NCI-H1048 (cell line): ENCODE data around the gene PDE1A.

Experiments used
- DNase-seq: peaks from one replicate; lab custom pipeline; 2025; lab: John Stamatoyannopoulos, UW

Gene PDE1A

GRCh38 chr2:182267971-182268370 is 158.9 kb downstream of the PDE1A start:
- DNase-seq, result no peak

- DNase-seq, result no peak
These were observed 159.9 kb downstream of the PDE1A start for GRCh38 chr2:182266909-182267308.

- DNase-seq, result no peak
These were observed 161.1 kb downstream of the PDE1A start for GRCh38 chr2:182265718-182266117.

- no peak for DNase-seq
These were observed 164.9 kb downstream of the PDE1A start for GRCh38 chr2:182261860-182262387.

GRCh38 chr2:182259629-182260150 is 167.1 kb downstream of the PDE1A start:
- DNase-seq, result no peak

- DNase-seq, result no peak
These were observed 174.3 kb downstream of the PDE1A start for GRCh38 chr2:182252534-182252933.

- no peak for DNase-seq
These were observed 177.9 kb downstream of the PDE1A start for GRCh38 chr2:182248898-182249297.

- DNase-seq, result no peak
These were observed 178.5 kb downstream of the PDE1A start for GRCh38 chr2:182248362-182248761.

- DNase-seq, result no peak
These were observed 179.0 kb downstream of the PDE1A start for GRCh38 chr2:182247831-182248230.

- no peak for DNase-seq
These were observed 180.9 kb downstream of the PDE1A start for GRCh38 chr2:182245963-182246362.

GRCh38 chr2:182242609-182243008 is 184.2 kb downstream of the PDE1A start:
- no peak for DNase-seq

- no peak for DNase-seq
These were observed 184.9 kb downstream of the PDE1A start for GRCh38 chr2:182241936-182242335.

- no peak for DNase-seq
These were observed 185.9 kb downstream of the PDE1A start for GRCh38 chr2:182240862-182241371.

GRCh38 chr2:182230561-182230960 is 196.3 kb downstream of the PDE1A start:
- DNase-seq, result no peak

- DNase-seq, result no peak
These were observed 197.5 kb downstream of the PDE1A start for GRCh38 chr2:182229297-182229696.

- DNase-seq, result no peak
These were observed 198.1 kb downstream of the PDE1A start for GRCh38 chr2:182228741-182229140.

GRCh38 chr2:182228073-182228473 is 198.8 kb downstream of the PDE1A start:
- DNase-seq, result no peak

- DNase-seq, result no peak
These were observed 200.0 kb downstream of the PDE1A start for GRCh38 chr2:182226807-182227206.

- no peak for DNase-seq
These were observed 202.2 kb downstream of the PDE1A start for GRCh38 chr2:182224669-182225068.

- no peak for DNase-seq
These were observed 205.8 kb downstream of the PDE1A start for GRCh38 chr2:182220998-182221397.

GRCh38 chr2:182220335-182220734 is 206.5 kb downstream of the PDE1A start:
- DNase-seq, result no peak

- no peak for DNase-seq
These were observed 216.2 kb downstream of the PDE1A start for GRCh38 chr2:182210669-182211068.

GRCh38 chr2:182208421-182208820 is 218.4 kb downstream of the PDE1A start:
- DNase-seq, result no peak

GRCh38 chr2:182207049-182207746 is 219.6 kb downstream of the PDE1A start:
- no peak for DNase-seq
